Measurements from ENCODE around the gene ARHGAP25.

GRCh38 chr2:68756178-68756577, 21.6 kb downstream of the ARHGAP25 start:
- TF ChIP-seq POLR2A (IDR thresholded peaks at IDR 0.05) = no peak
- TF ChIP-seq CTCF (IDR thresholded peaks at IDR 0.05) = no peak
